GM12878 (cell line): Measurements from ENCODE around the gene FAM219A. TPM values are rescaled to one million over a fixed set of nuclear protein-coding genes. Genes with fewer than 3 reads are reported as not detected.

ENCODE experiments used
- ATAC-seq: fragments of 200-7000 bp; cut with Tn5 transposase; 3 replicates; pipeline ENCODE4 v1.9.1; 2020; ENCODE audit warnings: mild to moderate bottlenecking, moderate library complexity
- BruUV-seq: library from RNA; stranded (reverse); fragments of 400-500 nt; replicated peaks from 2 replicates; lab custom pipeline; 2021; lab: Mats Ljungman, UMichigan
- CTCF ChIA-PET: fragments of 300-600 bp; sonication (Branson Sonifier 250); formaldehyde crosslinking; extraction: SDS; loops from one replicate; lab custom pipeline; 2021; ENCODE audit warnings: inconsistent platforms; lab: Yijun Ruan, JAX
- POLR2A ChIA-PET: fragments of 350-600 bp; formaldehyde crosslinking; extraction: SDS; loops from one replicate; lab custom pipeline; 2021; ENCODE audit warnings: inconsistent platforms; lab: Charles Lee
- RAD21 ChIA-PET: fragments of 300-600 bp; sonication (Branson Sonifier 250); formaldehyde crosslinking; loops from one replicate; lab custom pipeline; 2023; ENCODE audit warnings: antibody characterized with exemption; ENCODE audit not compliant: unreplicated experiment; lab: Charles Lee
- SMC1A ChIA-PET: fragments of 300-600 bp; sonication (Branson Sonifier 250); formaldehyde crosslinking; loops from one replicate; lab custom pipeline; 2023; ENCODE audit not compliant: unreplicated experiment, uncharacterized antibody; lab: Charles Lee
- DNase-seq: peaks from one replicate; pipeline ENCODE4 v3.0.0-alpha.2; 2011; ENCODE audit warnings: low read depth, low spot score
- FAIRE-seq: peaks from 3 replicates; lab custom pipeline; 2011; peaks lifted over from hg19 to GRCh38; lab: Jason Lieb, UNC
- H2AFZ ChIP-seq: 2 replicates; pipeline ENCODE4 v1.6.0; 2011; ENCODE audit warnings: low read depth, low read length, control low read depth; ENCODE audit not compliant: control insufficient read depth
- H3K27ac ChIP-seq: 2 replicates; pipeline ENCODE4 v1.5.1; 2011; ENCODE audit warnings: control low read depth; ENCODE audit not compliant: control insufficient read depth, insufficient read depth
- H3K27me3 ChIP-seq, 2 experiments: replicated peaks in 1 of 2; 2 replicates each; pipeline versions ENCODE4 v1.6.0 to v1.6.1; 2011; ENCODE audit warnings: low read length in 1 of 2; ENCODE audit not compliant: control insufficient read depth in 2 of 2, insufficient read depth in 2 of 2
- H3K36me3 ChIP-seq, 2 experiments: 2 replicates each; pipeline ENCODE4 v1.5.1; 2011; ENCODE audit warnings: low read length in 1 of 2; ENCODE audit not compliant: control insufficient read depth in 2 of 2, insufficient read depth in 2 of 2
- H3K4me1 ChIP-seq: 2 replicates; pipeline ENCODE4 v1.6.1; 2011; ENCODE audit warnings: mild to moderate bottlenecking, low read length, moderate library complexity, mixed read lengths; ENCODE audit not compliant: control insufficient read depth, insufficient read depth
- H3K4me2 ChIP-seq: 2 replicates; pipeline ENCODE4 v1.6.0; 2011; ENCODE audit warnings: control low read depth; ENCODE audit not compliant: control insufficient read depth, insufficient read depth
- H3K4me3 ChIP-seq: fragments of 200-600 bp; sonication (generic); 2 replicates; pipeline ENCODE4 v1.5.1; 2016
- H3K79me2 ChIP-seq: 2 replicates; pipeline ENCODE4 v1.6.0; 2011; ENCODE audit warnings: low read length; ENCODE audit not compliant: control insufficient read depth, insufficient read depth
- H3K9ac ChIP-seq: 2 replicates; pipeline ENCODE4 v1.8.0; 2011; ENCODE audit warnings: low read length, control low read depth, mixed read lengths; ENCODE audit not compliant: control insufficient read depth, insufficient read depth
- H3K9me3 ChIP-seq: replicated peaks from 3 replicates; pipeline ENCODE4 v1.5.1; 2011; ENCODE audit warnings: mild to moderate bottlenecking, low read length; ENCODE audit not compliant: control insufficient read depth, insufficient read depth
- H4K20me1 ChIP-seq: 2 replicates; pipeline ENCODE4 v1.6.0; 2011; ENCODE audit not compliant: control insufficient read depth, insufficient read depth
- CEBPB ChIP-seq, 2 experiments: fragments of 150-350 bp in 1 of 2; IDR thresholded peaks; 2 replicates each; pipeline ENCODE4 v1.6.1; 2012 to 2014; ENCODE audit warnings: low read depth in 2 of 2, low read length in 2 of 2, borderline replicate concordance in 1 of 2, inconsistent platforms in 1 of 2
- IKZF1 ChIP-seq: fragments of 450-650 bp; conservative IDR thresholded peaks from 2 replicates; pipeline ENCODE4 v1.6.1; 2017; ENCODE audit warnings: antibody characterized with exemption, mild to moderate bottlenecking
- POLR2AphosphoS2 ChIP-seq: IDR thresholded peaks from 2 replicates; pipeline ENCODE4 v1.6.1; 2011; ENCODE audit warnings: low read depth, mild to moderate bottlenecking, low read length, improper control_type of control experiment, moderate library complexity
- RB1 ChIP-seq: fragments of 450-650 bp; formaldehyde crosslinking; IDR thresholded peaks from 2 replicates; pipeline ENCODE4 v1.6.1; 2017; ENCODE audit warnings: mild to moderate bottlenecking, borderline replicate concordance
- RUNX3 ChIP-seq: IDR thresholded peaks from 2 replicates; pipeline ENCODE4 v1.6.1; 2012; ENCODE audit warnings: low read length, inconsistent platforms
- SP1 ChIP-seq: IDR thresholded peaks from one replicate; pipeline ENCODE4 v1.6.1; 2011; ENCODE audit warnings: low read depth, low read length
- STAT1 ChIP-seq: fragments of 450-650 bp; conservative IDR thresholded peaks from 2 replicates; pipeline ENCODE4 v1.6.1; 2014; ENCODE audit warnings: antibody characterized with exemption, mild to moderate bottlenecking
- TCF3 ChIP-seq: IDR thresholded peaks from 2 replicates; pipeline ENCODE4 v1.6.1; 2012; ENCODE audit warnings: low read depth, mild to moderate bottlenecking, low read length, borderline replicate concordance; ENCODE audit not compliant: insufficient read depth
- ZNF24 ChIP-seq: fragments of 450-650 bp; IDR thresholded peaks from 2 replicates; pipeline ENCODE4 v1.6.1; 2017; ENCODE audit warnings: antibody characterized with exemption, mild to moderate bottlenecking
- WGBS: methylation state at CpG from one replicate; pipeline ENCODE4 v1.1.6; 2016; ENCODE audit warnings: low lambda C conversion rate; ENCODE audit not compliant: insufficient replicate concordance, insufficient coverage; ENCODE audit errors: missing lambda C conversion rate; 5-methylcytosine and 5-hydroxymethylcytosine counted together
- in situ Hi-C: fragments of 300-500 bp; cut with MboI; formaldehyde crosslinking; loops from 9 replicates; pipeline ENCODE4 v1.14.3; 2018; ENCODE audit warnings: mixed read lengths
- intact Hi-C: fragments of 100-400 bp; cut with micrococcal nuclease; formaldehyde crosslinking; loops from one replicate; pipeline ENCODE4 v1.14.2; 2022; ENCODE audit not compliant: unreplicated experiment
- polyA plus RNA-seq, 11 experiments: library from polyadenylated mRNA; depleted of rRNA in 4 of 11; unstranded in 6 of 11; stranded (reverse) in 5 of 11; fragments of >200 nt; fragmentation: Nextera tagmentation in 4 of 11; fragmentation: Illumina TruSeq in 1 of 11; extraction: Ambion mirVana in 4 of 11; extraction: Trizol in 1 of 11; gene quantifications; 1 replicate in 1 of 11; 2 replicates in 10 of 11; pipeline versions ENCODE4 v1.2.1 to v1.2.3, GENCODE V29; 2011 to 2016; ENCODE audit warnings: inconsistent platforms in 2 of 11, missing spikeins in 2 of 11, low read depth in 1 of 11
- total RNA-seq, 4 experiments: library from RNA; depleted of rRNA in 3 of 4; stranded (reverse); fragments of >200 nt in 3 of 4; fragmentation: Illumina TruSeq in 1 of 4; extraction: Trizol in 1 of 4; gene quantifications; 2 replicates each; pipeline versions ENCODE4 v1.2.1 to v1.2.3, GENCODE V29; 2013 to 2021
- TF ChIP-seq, protein P1 (sequence below): fragments of 450-650 bp; IDR thresholded peaks from 2 replicates; pipeline ENCODE4 v1.6.1; 2018; ENCODE audit warnings: mild to moderate bottlenecking, low read depth, moderate library complexity; ENCODE audit not compliant: partially characterized antibody
- TF ChIP-seq, protein P2 (sequence below): fragments of 450-650 bp; IDR thresholded peaks from 2 replicates; pipeline ENCODE4 v1.6.1; 2017; ENCODE audit warnings: mild to moderate bottlenecking, moderate library complexity

The FAM219A gene
- total and polyA plus RNA-seq, 10 of the 15 experiments (the other 5 are each of a cell fraction or from before 2014, with no cell fraction given): 0.11 to 2.0 (median 0.71) TPM

GRCh38 chr9:34451135-34451534 is 7.2 kb downstream of the FAM219A start:
- ChIA-PET CTCF (interaction anchor here (1.1 to 1.5 kb wide), 3 partner anchors 16 to 153 kb away, joined by 3 to 5 read pairs (median 5); no protein-coding TSS in a partner anchor), POLR2A (no interaction called here), RAD21 (no interaction called here), SMC1A (interaction anchor here (1.3 to 1.5 kb wide), 2 partner anchors 12 to 16 kb away, joined by 3 read pairs; no protein-coding TSS in a partner anchor)
- ATAC-seq (no peak), FAIRE-seq (no peak), DNase-seq (no peak)
- WGBS: 79% methylated on average over 2 of the region's 2 CpGs
- H3K27ac ChIP-seq: no peak overlapping the region
- BruUV-seq: no TSS peak
- no peak overlapping the region for H2AFZ ChIP-seq
- peaks cover 4% of the 10 kb centered on the region; the same call in 1 of the 2 replicates for H3K4me1 ChIP-seq
- H4K20me1 ChIP-seq: peaks cover 6% of the 10 kb centered on the region; the same call in 1 of the 2 replicates
- intact Hi-C loops: no loop called here
- no peak overlapping the region for H3K4me3 ChIP-seq
- H3K9ac ChIP-seq: no peak overlapping the region
- H3K79me2 ChIP-seq: no peaks in the 10 kb centered on the region
- H3K9me3 ChIP-seq: no peaks in the 10 kb centered on the region; the same call in 2 of the 3 replicates
- in situ Hi-C loops: no loop called here
- H3K27me3 ChIP-seq: no peaks in the 10 kb centered on the region; a peak in 1 of 4 replicates
- TF ChIP-seq IKZF1 (no peak), RB1 (no peak), RUNX3 (no peak), CEBPB (IDR thresholded peaks at IDR 0.05; ENCODE audit: borderline replicate concordance in 1 of 2, low read depth in 2 of 2, low read length in 2 of 2) (no peak), POLR2AphosphoS2 (no peak), ZNF24 (no peak)
- H3K36me3 ChIP-seq: no peaks in the 10 kb centered on the region
- no peak overlapping the region for H3K4me2 ChIP-seq

GRCh38 chr9:34450644-34451043 is 7.7 kb downstream of the FAM219A start:
- Histone ChIP-seq H3K79me2 (no peaks in the 10 kb centered on the region), H3K27ac (no peak overlapping the region), H2AFZ (no peak overlapping the region), H3K4me2 (no peak overlapping the region), H3K4me1 (peaks cover 4% of the 10 kb centered on the region; the same call in 1 of the 2 replicates), H3K36me3 (no peaks in the 10 kb centered on the region), H3K27me3 (no peaks in the 10 kb centered on the region; a peak in 1 of 4 replicates), H4K20me1 (peaks cover 6% of the 10 kb centered on the region; the same call in 1 of the 2 replicates), H3K9ac (no peak overlapping the region), H3K4me3 (no peak overlapping the region), H3K9me3 (no peaks in the 10 kb centered on the region; the same call in 2 of the 3 replicates)
- ATAC-seq: no peak
- SMC1A ChIA-PET: interaction anchor here (1.3 to 1.5 kb wide), 2 partner anchors 11 to 15 kb away, joined by 3 read pairs; no protein-coding TSS in a partner anchor
- RAD21 ChIA-PET: no interaction called here
- WGBS: 53% methylated on average over 10 of the region's 10 CpGs
- POLR2A ChIA-PET: no interaction called here
- in situ Hi-C loops: no loop called here
- CTCF ChIA-PET: interaction anchor here (1.1 kb wide), 1 partner anchor 153 kb away, joined by 5 read pairs; no protein-coding TSS in a partner anchor
- intact Hi-C loops: no loop called here
- no peak for DNase-seq
- no TSS peak for BruUV-seq
- FAIRE-seq: no peak
- TF ChIP-seq, protein P1, sequence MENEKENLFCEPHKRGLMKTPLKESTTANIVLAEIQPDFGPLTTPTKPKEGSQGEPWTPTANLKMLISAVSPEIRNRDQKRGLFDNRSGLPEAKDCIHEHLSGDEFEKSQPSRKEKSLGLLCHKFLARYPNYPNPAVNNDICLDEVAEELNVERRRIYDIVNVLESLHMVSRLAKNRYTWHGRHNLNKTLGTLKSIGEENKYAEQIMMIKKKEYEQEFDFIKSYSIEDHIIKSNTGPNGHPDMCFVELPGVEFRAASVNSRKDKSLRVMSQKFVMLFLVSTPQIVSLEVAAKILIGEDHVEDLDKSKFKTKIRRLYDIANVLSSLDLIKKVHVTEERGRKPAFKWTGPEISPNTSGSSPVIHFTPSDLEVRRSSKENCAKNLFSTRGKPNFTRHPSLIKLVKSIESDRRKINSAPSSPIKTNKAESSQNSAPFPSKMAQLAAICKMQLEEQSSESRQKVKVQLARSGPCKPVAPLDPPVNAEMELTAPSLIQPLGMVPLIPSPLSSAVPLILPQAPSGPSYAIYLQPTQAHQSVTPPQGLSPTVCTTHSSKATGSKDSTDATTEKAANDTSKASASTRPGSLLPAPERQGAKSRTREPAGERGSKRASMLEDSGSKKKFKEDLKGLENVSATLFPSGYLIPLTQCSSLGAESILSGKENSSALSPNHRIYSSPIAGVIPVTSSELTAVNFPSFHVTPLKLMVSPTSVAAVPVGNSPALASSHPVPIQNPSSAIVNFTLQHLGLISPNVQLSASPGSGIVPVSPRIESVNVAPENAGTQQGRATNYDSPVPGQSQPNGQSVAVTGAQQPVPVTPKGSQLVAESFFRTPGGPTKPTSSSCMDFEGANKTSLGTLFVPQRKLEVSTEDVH: no peak
- TF ChIP-seq TCF3 (no peak), STAT1 (no peak), SP1 (no peak)
- TF ChIP-seq, protein P2, sequence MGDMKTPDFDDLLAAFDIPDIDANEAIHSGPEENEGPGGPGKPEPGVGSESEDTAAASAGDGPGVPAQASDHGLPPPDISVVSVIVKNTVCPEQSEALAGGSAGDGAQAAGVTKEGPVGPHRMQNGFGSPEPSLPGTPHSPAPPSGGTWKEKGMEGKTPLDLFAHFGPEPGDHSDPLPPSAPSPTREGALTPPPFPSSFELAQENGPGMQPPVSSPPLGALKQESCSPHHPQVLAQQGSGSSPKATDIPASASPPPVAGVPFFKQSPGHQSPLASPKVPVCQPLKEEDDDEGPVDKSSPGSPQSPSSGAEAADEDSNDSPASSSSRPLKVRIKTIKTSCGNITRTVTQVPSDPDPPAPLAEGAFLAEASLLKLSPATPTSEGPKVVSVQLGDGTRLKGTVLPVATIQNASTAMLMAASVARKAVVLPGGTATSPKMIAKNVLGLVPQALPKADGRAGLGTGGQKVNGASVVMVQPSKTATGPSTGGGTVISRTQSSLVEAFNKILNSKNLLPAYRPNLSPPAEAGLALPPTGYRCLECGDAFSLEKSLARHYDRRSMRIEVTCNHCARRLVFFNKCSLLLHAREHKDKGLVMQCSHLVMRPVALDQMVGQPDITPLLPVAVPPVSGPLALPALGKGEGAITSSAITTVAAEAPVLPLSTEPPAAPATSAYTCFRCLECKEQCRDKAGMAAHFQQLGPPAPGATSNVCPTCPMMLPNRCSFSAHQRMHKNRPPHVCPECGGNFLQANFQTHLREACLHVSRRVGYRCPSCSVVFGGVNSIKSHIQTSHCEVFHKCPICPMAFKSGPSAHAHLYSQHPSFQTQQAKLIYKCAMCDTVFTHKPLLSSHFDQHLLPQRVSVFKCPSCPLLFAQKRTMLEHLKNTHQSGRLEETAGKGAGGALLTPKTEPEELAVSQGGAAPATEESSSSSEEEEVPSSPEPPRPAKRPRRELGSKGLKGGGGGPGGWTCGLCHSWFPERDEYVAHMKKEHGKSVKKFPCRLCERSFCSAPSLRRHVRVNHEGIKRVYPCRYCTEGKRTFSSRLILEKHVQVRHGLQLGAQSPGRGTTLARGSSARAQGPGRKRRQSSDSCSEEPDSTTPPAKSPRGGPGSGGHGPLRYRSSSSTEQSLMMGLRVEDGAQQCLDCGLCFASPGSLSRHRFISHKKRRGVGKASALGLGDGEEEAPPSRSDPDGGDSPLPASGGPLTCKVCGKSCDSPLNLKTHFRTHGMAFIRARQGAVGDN: no peak
